GM21423 (cell line): Measurements from ENCODE around the gene CERS6.
A peak's percentile ranks its signal among the peaks of the same experiment; 100 is the strongest.
"Not testable (repeated sequence)": the region's sequence is repeated elsewhere in the genome, so short reads cannot be mapped to it uniquely, and the experiment has no call there.

Experiments used
- ATAC-seq: cut with Tn5 transposase; IDR thresholded peaks from one replicate; pipeline ENCODE4 v1.9.1; 2021; ENCODE audit warnings: mild to moderate bottlenecking, moderate library complexity; ENCODE audit not compliant: unreplicated experiment

Gene CERS6

GRCh38 chr2:168633200-168633599, 177.1 kb downstream of the CERS6 start:
- ATAC-seq: no peak

GRCh38 chr2:168633895-168634294, 177.8 kb downstream of the CERS6 start:
- ATAC-seq: peak; percentile 47

GRCh38 chr2:168635065-168635577, 179.0 kb downstream of the CERS6 start:
- no peak for ATAC-seq

GRCh38 chr2:168639018-168639417, 182.9 kb downstream of the CERS6 start:
- ATAC-seq: no peak

- no peak for ATAC-seq
Observed at GRCh38 chr2:168639441-168639898, 183.4 kb downstream of the CERS6 start.

- no peak for ATAC-seq
Observed at GRCh38 chr2:168640039-168640438, 184.0 kb downstream of the CERS6 start.

- ATAC-seq: no peak
Observed at GRCh38 chr2:168641636-168642035, 185.6 kb downstream of the CERS6 start.

- no peak for ATAC-seq
Observed at GRCh38 chr2:168642873-168643272, 186.8 kb downstream of the CERS6 start.

- no peak for ATAC-seq
Observed at GRCh38 chr2:168643979-168644378, 187.9 kb downstream of the CERS6 start.

GRCh38 chr2:168645696-168646338, 189.7 kb downstream of the CERS6 start:
- no peak for ATAC-seq

GRCh38 chr2:168649105-168649504, 193.0 kb downstream of the CERS6 start:
- no peak for ATAC-seq

- no peak for ATAC-seq
Observed at GRCh38 chr2:168649562-168649961, 193.5 kb downstream of the CERS6 start.

- ATAC-seq: no peak
Observed at GRCh38 chr2:168650139-168650538, 194.1 kb downstream of the CERS6 start.

GRCh38 chr2:168650781-168651180, 194.7 kb downstream of the CERS6 start:
- no peak for ATAC-seq

GRCh38 chr2:168652997-168653921, 197.2 kb downstream of the CERS6 start:
- ATAC-seq: no peak

GRCh38 chr2:168654705-168655104, 198.6 kb downstream of the CERS6 start:
- no peak for ATAC-seq

GRCh38 chr2:168655207-168655606, 199.1 kb downstream of the CERS6 start:
- no peak for ATAC-seq

- not testable (repeated sequence) for ATAC-seq
Observed at GRCh38 chr2:168657378-168657777, 201.3 kb downstream of the CERS6 start.

GRCh38 chr2:168658706-168659105, 202.6 kb downstream of the CERS6 start:
- ATAC-seq: no peak

GRCh38 chr2:168660870-168661862, 205.1 kb downstream of the CERS6 start:
- no peak for ATAC-seq

GRCh38 chr2:168661863-168662256, 205.8 kb downstream of the CERS6 start:
- no peak for ATAC-seq
